ENCODE data around the gene LGALS3BP.
"Not testable (repeated sequence)": the region's sequence is repeated elsewhere in the genome, so short reads cannot be mapped to it uniquely, and the experiment has no call there.

The LGALS3BP gene

DNA sequence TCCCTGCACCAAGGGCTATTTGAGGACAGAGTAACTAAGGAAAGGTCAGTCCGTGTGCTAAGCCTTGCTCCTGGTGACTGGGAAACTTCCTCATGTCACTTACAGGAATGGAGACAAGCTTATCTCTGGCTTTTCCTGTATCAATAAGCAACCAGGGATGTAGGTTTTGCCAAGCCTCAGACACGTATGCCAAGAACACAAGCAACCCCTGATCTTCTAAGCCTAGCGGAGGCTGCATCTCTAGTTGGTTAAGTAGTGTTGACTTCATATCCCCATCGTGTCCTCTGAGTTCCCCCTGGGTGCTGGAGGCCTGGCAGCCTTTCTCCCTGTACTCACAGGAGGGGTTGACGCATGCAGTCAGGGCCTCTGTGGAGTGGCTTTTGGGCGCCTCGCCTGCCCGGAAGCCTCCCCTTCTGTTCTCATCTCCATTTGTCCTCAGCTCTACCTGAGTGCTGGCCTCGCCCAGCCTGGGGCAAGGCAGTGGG lies 42.8 kb upstream of the LGALS3BP start:
- no peaks in the 10 kb centered on the region for H3K36me3 ChIP-seq (ENCODE audit: insufficient read depth, low read depth, low read length)
- H3K9me3 ChIP-seq (ENCODE audit: insufficient read depth, low read depth, low read length), result no peaks in the 10 kb centered on the region
- H3K27me3 ChIP-seq (ENCODE audit: insufficient read depth, low read length), result peaks cover 86% of the 10 kb centered on the region
- peaks cover 4% of the 10 kb centered on the region for H3K4me1 ChIP-seq (ENCODE audit: insufficient read depth, low read length)
- H3K9ac ChIP-seq (ENCODE audit: low read depth, low read length), result no peak overlapping the region
- H3K27ac ChIP-seq (ENCODE audit: low read length), result no peak overlapping the region
- no peak overlapping the region for H3K4me3 ChIP-seq (ENCODE audit: low read length)

DNA sequence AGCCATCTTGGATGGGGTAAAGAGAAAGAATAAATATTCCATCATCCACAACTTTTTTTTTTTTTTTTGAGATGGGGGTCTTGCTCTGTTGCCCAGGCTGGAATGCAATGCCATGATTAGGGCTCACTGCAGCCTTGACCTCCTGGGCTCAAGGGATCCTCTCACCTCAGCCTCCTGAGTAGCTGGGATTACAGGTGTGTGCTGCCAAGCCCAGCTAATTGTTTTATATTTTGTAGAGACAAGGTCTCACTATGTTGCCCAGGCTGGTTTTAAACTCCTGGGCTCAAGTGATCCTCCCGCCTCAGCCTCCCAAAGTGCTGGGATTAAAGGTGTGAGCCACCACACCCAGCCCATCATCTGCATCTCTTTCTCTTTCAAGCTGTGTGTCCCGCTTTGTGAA lies 42.2 kb upstream of the LGALS3BP start:
- H3K27me3 ChIP-seq (ENCODE audit: insufficient read depth, low read length), result peaks cover 80% of the 10 kb centered on the region
- not testable (repeated sequence) for H3K27ac ChIP-seq (ENCODE audit: low read length); H3K9me3 ChIP-seq (ENCODE audit: insufficient read depth, low read depth, low read length); H3K9ac ChIP-seq (ENCODE audit: low read depth, low read length); H3K36me3 ChIP-seq (ENCODE audit: insufficient read depth, low read depth, low read length); H3K4me1 ChIP-seq (ENCODE audit: insufficient read depth, low read length); H3K4me3 ChIP-seq (ENCODE audit: low read length)

DNA sequence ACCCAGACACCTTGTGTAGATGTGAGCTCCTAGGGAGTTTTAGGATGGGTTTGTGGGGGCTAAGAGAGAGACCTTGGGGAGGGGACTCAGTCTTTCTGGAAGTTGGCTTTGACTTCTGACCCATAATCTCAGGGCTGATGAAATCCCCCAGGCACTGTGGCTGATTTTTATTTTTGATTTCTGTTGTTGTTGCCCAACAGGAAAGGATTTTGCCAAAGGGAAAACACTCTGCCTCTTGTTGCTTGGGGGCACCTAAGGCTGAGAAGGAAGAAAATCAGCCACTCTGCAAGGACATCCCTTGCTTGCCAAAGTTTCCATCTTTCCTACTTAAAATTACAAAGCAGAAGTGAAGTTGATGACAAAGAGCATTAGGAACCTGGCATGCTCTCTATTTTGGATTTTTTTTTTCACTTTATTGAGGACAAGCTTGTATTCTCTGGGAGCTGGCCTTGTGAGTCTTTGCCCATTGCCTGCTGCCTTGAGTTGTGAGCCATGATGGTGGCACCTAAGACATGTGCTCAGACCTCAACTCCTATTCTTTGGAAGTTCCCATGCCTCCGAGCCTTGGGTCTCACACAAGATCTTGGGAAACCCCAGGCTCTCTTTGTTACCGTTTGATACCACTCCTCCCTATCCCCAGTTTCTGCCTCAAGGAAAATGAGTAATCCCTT lies 41.0 kb upstream of the LGALS3BP start:
- Histone ChIP-seq H3K27ac (ENCODE audit: low read length) (no peak overlapping the region), H3K27me3 (ENCODE audit: insufficient read depth, low read length) (peaks cover 68% of the 10 kb centered on the region), H3K4me1 (ENCODE audit: insufficient read depth, low read length) (peaks cover 4% of the 10 kb centered on the region; the same call in 1 of the 2 replicates), H3K9ac (ENCODE audit: low read depth, low read length) (no peak overlapping the region), H3K36me3 (ENCODE audit: insufficient read depth, low read depth, low read length) (no peaks in the 10 kb centered on the region), H3K4me3 (ENCODE audit: low read length) (no peak overlapping the region), H3K9me3 (ENCODE audit: insufficient read depth, low read depth, low read length) (peaks cover 14% of the 10 kb centered on the region)

GRCh38 chr17:79019632-79020584 lies 40.2 kb upstream of the LGALS3BP start:
- H3K27me3 ChIP-seq (ENCODE audit: insufficient read depth, low read length), result peaks cover 60% of the 10 kb centered on the region
- peaks cover 20% of the 10 kb centered on the region for H3K9me3 ChIP-seq (ENCODE audit: insufficient read depth, low read depth, low read length)
- H3K9ac ChIP-seq (ENCODE audit: low read depth, low read length), result no peak overlapping the region
- H3K27ac ChIP-seq (ENCODE audit: low read length), result no peak overlapping the region
- no peaks in the 10 kb centered on the region for H3K36me3 ChIP-seq (ENCODE audit: insufficient read depth, low read depth, low read length)
- H3K4me1 ChIP-seq (ENCODE audit: insufficient read depth, low read length), result peaks cover 4% of the 10 kb centered on the region; the same call in 1 of the 2 replicates
- no peak overlapping the region for H3K4me3 ChIP-seq (ENCODE audit: low read length)

- no peaks in the 10 kb centered on the region for H3K36me3 ChIP-seq (ENCODE audit: insufficient read depth, low read depth, low read length)
- H3K27me3 ChIP-seq (ENCODE audit: insufficient read depth, low read length), result peaks cover 53% of the 10 kb centered on the region
- no peak overlapping the region for H3K27ac ChIP-seq (ENCODE audit: low read length)
- H3K9ac ChIP-seq (ENCODE audit: low read depth, low read length), result no peak overlapping the region
- H3K4me3 ChIP-seq (ENCODE audit: low read length), result no peak overlapping the region
- H3K4me1 ChIP-seq (ENCODE audit: insufficient read depth, low read length), result peaks cover 4% of the 10 kb centered on the region; the same call in 1 of the 2 replicates
- peaks cover 27% of the 10 kb centered on the region for H3K9me3 ChIP-seq (ENCODE audit: insufficient read depth, low read depth, low read length)
These were observed 39.5 kb upstream of the LGALS3BP start for GRCh38 chr17:79019261-79019631.

- Histone ChIP-seq H3K4me3 (ENCODE audit: low read length) (no peak overlapping the region), H3K9me3 (ENCODE audit: insufficient read depth, low read depth, low read length) (peaks cover 36% of the 10 kb centered on the region), H3K36me3 (ENCODE audit: insufficient read depth, low read depth, low read length) (no peaks in the 10 kb centered on the region), H3K9ac (ENCODE audit: low read depth, low read length) (no peak overlapping the region), H3K27ac (ENCODE audit: low read length) (no peak overlapping the region), H3K4me1 (ENCODE audit: insufficient read depth, low read length) (peaks cover under 1% of the 10 kb centered on the region; the same call in 1 of the 2 replicates), H3K27me3 (ENCODE audit: insufficient read depth, low read length) (peaks cover 44% of the 10 kb centered on the region)
These were observed 38.6 kb upstream of the LGALS3BP start for GRCh38 chr17:79018370-79018695.

DNA sequence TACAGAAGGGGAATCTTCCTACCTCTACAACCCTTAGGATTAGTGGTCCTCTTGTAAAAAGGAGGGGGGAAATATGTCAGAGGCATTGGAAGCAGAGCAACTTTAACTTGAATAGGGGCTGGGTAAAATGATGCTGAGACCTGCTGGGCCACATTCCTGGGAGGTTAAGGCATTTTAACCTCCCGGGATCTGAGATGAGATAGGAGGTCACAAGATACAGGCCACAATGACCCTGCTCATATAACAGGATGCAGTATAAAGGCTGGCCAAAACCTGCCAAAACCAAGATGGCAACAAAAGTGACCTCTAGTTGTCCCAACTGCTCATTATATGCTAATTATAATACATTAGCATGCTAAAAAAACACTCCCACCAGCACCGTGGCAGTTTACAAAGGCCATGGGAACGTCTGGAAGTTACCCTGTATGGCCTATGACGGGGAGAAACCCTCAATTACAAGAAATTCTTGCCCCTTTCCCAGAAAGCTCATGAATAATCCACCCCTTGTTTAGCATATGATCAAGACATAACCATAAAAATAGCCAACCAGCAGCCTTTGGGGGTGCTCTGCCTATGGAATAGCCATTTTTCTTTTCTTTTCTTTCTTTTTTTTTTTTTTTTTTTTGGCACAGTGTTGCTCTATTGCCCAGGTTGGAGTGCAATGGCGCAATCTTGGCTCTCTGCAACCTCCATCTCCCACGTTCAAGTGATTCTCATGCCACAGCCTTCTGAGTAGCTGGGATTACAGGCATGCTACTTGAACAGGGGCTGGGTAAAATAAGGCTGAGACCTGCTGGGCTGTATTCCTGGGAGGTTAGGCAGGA lies 38.0 kb upstream of the LGALS3BP start:
- Histone ChIP-seq H3K4me3 (ENCODE audit: low read length) (no peak overlapping the region), H3K27me3 (ENCODE audit: insufficient read depth, low read length) (peaks cover 38% of the 10 kb centered on the region), H3K4me1 (ENCODE audit: insufficient read depth, low read length) (no peaks in the 10 kb centered on the region), H3K36me3 (ENCODE audit: insufficient read depth, low read depth, low read length) (no peaks in the 10 kb centered on the region), H3K9me3 (ENCODE audit: insufficient read depth, low read depth, low read length) (peaks cover 40% of the 10 kb centered on the region), H3K27ac (ENCODE audit: low read length) (no peak overlapping the region), H3K9ac (ENCODE audit: low read depth, low read length) (no peak overlapping the region)

DNA sequence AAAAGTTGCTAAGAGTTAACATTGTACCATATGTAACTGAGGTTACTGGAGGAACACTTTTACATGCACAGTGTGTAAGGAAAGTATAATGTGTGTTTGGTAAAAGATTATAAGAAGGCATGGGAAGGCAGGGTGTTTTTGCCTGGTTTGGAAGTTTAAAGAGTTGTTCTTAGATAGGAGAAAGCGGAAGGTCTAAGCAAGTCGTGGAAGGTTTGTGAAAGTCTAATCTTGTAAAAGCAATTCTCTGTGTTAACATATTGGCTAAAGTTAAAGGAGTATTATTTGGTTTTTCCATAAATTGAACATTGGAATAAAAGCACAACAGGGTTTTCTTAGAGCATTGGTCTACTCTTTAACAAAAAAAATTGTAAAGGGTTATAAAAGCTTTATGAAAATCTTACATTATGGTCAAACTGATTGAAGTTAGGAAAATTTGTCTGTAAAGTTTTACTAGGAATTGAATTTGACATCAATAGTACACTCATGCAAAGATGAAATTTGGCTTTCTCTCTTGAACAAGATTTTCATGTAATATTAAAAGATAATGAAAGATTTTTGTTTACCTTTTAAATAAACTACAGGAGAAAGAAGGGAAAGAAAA lies 34.5 kb upstream of the LGALS3BP start:
- Histone ChIP-seq H3K9me3 (ENCODE audit: insufficient read depth, low read depth, low read length) (peaks cover 45% of the 10 kb centered on the region), H3K4me3 (ENCODE audit: low read length) (no peak overlapping the region), H3K9ac (ENCODE audit: low read depth, low read length) (no peak overlapping the region), H3K27ac (ENCODE audit: low read length) (no peak overlapping the region), H3K36me3 (ENCODE audit: insufficient read depth, low read depth, low read length) (no peaks in the 10 kb centered on the region), H3K4me1 (ENCODE audit: insufficient read depth, low read length) (no peaks in the 10 kb centered on the region; the same call in 1 of the 2 replicates), H3K27me3 (ENCODE audit: insufficient read depth, low read length) (peaks cover 3% of the 10 kb centered on the region; the same call in 1 of the 2 replicates)

DNA sequence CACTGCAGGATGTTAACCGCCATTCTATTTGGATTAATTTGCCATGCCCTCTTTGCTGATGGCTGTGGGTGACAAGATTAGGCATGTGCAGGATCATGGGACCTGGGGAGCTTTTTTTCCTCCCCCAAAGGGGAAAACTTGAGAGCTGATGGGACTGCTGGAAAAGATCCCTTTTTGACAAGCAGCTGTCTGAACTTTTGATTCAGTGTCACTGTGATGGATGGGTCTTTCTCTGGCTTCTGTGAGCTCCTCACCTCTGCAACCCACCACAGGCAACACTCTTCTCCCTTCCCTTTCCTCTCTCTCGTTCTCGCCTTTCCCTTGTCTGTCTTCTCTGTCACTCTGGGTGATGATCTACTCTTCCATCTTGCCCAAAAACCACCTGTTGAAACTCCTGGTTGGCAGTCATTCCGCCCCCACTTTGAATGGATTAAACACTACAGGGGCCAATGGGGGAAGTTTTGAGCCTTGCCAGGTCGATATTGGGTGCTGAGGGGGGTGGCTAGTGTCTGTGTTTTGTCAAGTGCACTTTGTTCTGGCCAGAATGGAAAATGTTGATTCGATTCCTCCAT lies 32.9 kb upstream of the LGALS3BP start:
- Histone ChIP-seq H3K4me1 (ENCODE audit: insufficient read depth, low read length) (peaks cover 4% of the 10 kb centered on the region), H3K4me3 (ENCODE audit: low read length) (no peak overlapping the region), H3K9ac (ENCODE audit: low read depth, low read length) (no peak overlapping the region), H3K9me3 (ENCODE audit: insufficient read depth, low read depth, low read length) (peaks cover 45% of the 10 kb centered on the region), H3K27me3 (ENCODE audit: insufficient read depth, low read length) (peaks cover 16% of the 10 kb centered on the region), H3K27ac (ENCODE audit: low read length) (no peak overlapping the region), H3K36me3 (ENCODE audit: insufficient read depth, low read depth, low read length) (no peaks in the 10 kb centered on the region)

DNA sequence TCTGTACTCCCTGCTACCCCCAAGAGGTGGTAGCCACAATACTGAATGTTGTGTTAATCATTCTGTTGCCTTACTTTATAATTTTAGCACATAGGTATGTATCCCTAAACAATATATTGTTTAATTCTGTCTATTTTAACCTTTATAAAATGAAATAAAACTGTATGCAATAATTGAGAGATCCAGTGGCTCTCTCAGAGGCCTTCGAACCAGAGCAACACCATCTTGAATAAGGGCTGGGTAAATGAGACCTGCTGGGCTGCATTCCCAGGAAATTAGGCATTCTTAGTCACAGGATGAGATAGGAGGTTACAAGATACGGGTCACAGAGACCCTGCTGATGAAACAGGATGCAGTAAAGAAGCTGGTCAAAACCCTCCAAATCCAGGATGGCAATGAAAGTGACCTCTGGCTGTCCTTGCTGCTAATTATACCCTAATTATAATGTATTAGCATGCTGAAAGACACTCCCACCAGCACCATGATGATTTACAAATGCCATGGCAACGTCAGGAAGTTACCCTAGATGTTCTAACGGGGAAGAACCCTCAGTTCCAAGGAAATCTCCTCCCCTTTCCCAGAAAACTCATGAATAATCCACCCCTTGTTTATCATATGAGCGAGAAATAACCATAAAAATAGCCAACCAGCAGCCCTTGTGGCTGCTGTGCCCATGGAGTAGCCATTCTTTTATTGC lies 31.9 kb upstream of the LGALS3BP start:
- H3K27me3 ChIP-seq (ENCODE audit: insufficient read depth, low read length), result peaks cover 26% of the 10 kb centered on the region
- no peak overlapping the region for H3K27ac ChIP-seq (ENCODE audit: low read length)
- H3K9me3 ChIP-seq (ENCODE audit: insufficient read depth, low read depth, low read length), result peaks cover 40% of the 10 kb centered on the region
- H3K4me3 ChIP-seq (ENCODE audit: low read length), result no peak overlapping the region
- no peak overlapping the region for H3K9ac ChIP-seq (ENCODE audit: low read depth, low read length)
- peaks cover 4% of the 10 kb centered on the region for H3K4me1 ChIP-seq (ENCODE audit: insufficient read depth, low read length)
- H3K36me3 ChIP-seq (ENCODE audit: insufficient read depth, low read depth, low read length), result no peaks in the 10 kb centered on the region

All from iPS-20b (cell line).